ENCODE data around the gene CYTIP. TPM values are rescaled to one million over a fixed set of nuclear protein-coding genes. Genes with fewer than 3 reads are reported as not detected.

CYTIP gene
- 0.25 TPM in 1 of 5 replicates, not detected in the others for total RNA-seq (2022; extraction: Qiagen RNA extraction)

GRCh38 chr2:157443795-157444640 lies at the start of gene CYTIP:
Gene CYTIP (minus strand): TSS chr2:157444089. CDS start chr2:157444020, 69 bp downstream.

Other genes starting within 250 kb of the CYTIP start
- 2.0 to 2.2 TPM (median 2.1 TPM) in 5 replicates for gene GALNT5, start 186.4 kb downstream of the CYTIP start, total RNA-seq (2022; extraction: Qiagen RNA extraction)
- gene ERMN, start 118.3 kb downstream of the CYTIP start, total RNA-seq (2022; extraction: Qiagen RNA extraction) = not detected in 5 replicates
- gene ACVR1C, start 184.8 kb upstream of the CYTIP start, total RNA-seq (2022; extraction: Qiagen RNA extraction) = not detected in 5 replicates

All from A549 treated with Mapracorat at 1 μM for 4 hours (cell line).